Upper lobe of right lung (tissue), 1 donor: ENCODE results near the gene HINFP. TPM values are rescaled to one million over a fixed set of nuclear protein-coding genes. Genes with fewer than 3 reads are reported as not detected.

Experiments
- ATAC-seq: fragments of 200-7000 bp; cut with Tn5 transposase; one replicate; pipeline ENCODE4 v1.9.1; 2020; ENCODE audit warnings: mild to moderate bottlenecking, moderate library complexity
- DNase-seq: peaks from one replicate; pipeline ENCODE4 v3.0.0-alpha.2; 2020
- H3K27ac ChIP-seq: fragments of 200-600 bp; one replicate; pipeline ENCODE4 v1.8.0; 2022
- H3K27me3 ChIP-seq: fragments of 200-600 bp; one replicate; pipeline ENCODE4 v1.8.0; 2022; ENCODE audit warnings: mild to moderate bottlenecking
- H3K36me3 ChIP-seq: fragments of 200-600 bp; one replicate; pipeline ENCODE4 v1.8.0; 2022
- H3K4me1 ChIP-seq: fragments of 200-600 bp; one replicate; pipeline ENCODE4 v1.8.0; 2022
- H3K4me3 ChIP-seq: fragments of 200-600 bp; one replicate; pipeline ENCODE4 v1.8.0; 2022; ENCODE audit warnings: mild to moderate bottlenecking
- H3K9me3 ChIP-seq: fragments of 200-600 bp; one replicate; pipeline ENCODE4 v1.8.0; 2022
- intact Hi-C: fragments of 100-400 bp; cut with DNase I; formaldehyde crosslinking; loops from one replicate; pipeline ENCODE4 v1.11.0; 2022
- total RNA-seq: library from RNA; stranded (reverse); fragmentation: NEBNext Ultra II Directional; extraction: Animal tissue kit (Norgen Biotek cat#: 25700); gene quantifications from one replicate; pipeline ENCODE4 v1.2.1, GENCODE V29; 2021
- TF ChIP-seq, protein P1 (sequence below): fragments of 200-600 bp; IDR thresholded peaks from one replicate; pipeline ENCODE4 v1.8.0; 2022; ENCODE audit warnings: antibody characterized with exemption
- donor health status: DM: no; HTN: yes; CAD: no; lungs with severe emphysema.

Gene HINFP
- total RNA-seq, 1 donor from 2014 or later: 25.2 TPM

DNA sequence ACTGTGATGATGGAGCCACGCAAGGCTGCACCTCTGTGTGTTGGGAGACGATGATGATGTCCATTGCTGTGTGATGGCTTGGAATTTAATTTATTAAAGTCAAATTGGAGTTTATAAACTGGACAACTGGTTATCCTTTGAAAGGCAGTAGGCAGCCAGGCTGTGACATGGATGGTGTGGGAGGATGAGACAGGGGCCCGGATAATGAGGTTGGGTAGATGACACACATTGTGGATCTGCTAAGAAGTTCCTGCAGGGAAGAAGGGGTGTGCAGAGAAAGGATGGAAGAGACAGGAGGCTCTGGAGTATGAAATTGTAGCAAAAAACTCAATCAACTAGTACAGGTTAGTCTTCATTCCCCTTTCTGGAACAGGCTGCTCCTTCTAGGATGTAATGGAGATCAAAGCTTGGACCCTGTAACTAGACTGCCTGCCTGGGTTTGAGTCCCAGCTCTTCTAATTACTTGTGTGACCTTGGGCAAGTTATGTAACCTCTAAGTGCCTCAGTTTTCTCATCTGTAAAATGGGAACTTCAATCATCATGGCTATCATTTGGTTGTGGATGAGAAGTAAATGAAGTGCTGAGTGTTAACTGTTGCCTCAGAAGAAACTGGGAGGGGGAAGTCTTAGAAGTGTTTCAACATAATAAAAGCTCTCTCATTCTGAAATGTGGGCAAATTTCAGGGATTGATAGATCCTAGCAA is 4.2 kb upstream of the HINFP start:
- no peak overlapping the region for H3K27ac ChIP-seq
- ATAC-seq: no peak
- no peak overlapping the region for H3K4me3 ChIP-seq
- DNase-seq: no peak
- peaks cover 36% of the 10 kb centered on the region for H3K36me3 ChIP-seq
- no peaks in the 10 kb centered on the region for H3K9me3 ChIP-seq
- TF ChIP-seq, protein P1, sequence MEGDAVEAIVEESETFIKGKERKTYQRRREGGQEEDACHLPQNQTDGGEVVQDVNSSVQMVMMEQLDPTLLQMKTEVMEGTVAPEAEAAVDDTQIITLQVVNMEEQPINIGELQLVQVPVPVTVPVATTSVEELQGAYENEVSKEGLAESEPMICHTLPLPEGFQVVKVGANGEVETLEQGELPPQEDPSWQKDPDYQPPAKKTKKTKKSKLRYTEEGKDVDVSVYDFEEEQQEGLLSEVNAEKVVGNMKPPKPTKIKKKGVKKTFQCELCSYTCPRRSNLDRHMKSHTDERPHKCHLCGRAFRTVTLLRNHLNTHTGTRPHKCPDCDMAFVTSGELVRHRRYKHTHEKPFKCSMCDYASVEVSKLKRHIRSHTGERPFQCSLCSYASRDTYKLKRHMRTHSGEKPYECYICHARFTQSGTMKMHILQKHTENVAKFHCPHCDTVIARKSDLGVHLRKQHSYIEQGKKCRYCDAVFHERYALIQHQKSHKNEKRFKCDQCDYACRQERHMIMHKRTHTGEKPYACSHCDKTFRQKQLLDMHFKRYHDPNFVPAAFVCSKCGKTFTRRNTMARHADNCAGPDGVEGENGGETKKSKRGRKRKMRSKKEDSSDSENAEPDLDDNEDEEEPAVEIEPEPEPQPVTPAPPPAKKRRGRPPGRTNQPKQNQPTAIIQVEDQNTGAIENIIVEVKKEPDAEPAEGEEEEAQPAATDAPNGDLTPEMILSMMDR: no peak
- intact Hi-C loops: no loop called here
- peaks cover 6% of the 10 kb centered on the region for H3K4me1 ChIP-seq
- H3K27me3 ChIP-seq: no peaks in the 10 kb centered on the region

DNA sequence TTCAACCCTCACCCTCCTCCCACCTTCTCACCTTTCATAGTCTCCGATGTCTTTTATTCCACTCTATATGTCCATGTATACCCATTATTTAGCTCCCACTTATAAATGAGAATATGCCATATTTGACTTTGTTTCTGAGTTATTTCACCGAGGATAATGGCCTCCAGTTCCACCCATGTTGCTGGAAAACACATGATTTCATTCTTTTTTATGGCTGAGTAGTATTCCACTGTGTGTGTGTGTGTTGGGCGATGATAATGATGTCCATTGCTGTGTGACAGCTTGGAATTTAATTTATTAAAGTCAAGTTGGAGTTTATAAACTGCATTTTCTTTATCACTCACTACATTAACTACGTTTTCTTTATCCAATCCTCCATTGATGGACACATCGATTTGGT is 3.2 kb upstream of the HINFP start:
- intact Hi-C loops: no loop called here
- peaks cover 12% of the 10 kb centered on the region for H3K4me1 ChIP-seq
- TF ChIP-seq, protein P1: no peak

DNA sequence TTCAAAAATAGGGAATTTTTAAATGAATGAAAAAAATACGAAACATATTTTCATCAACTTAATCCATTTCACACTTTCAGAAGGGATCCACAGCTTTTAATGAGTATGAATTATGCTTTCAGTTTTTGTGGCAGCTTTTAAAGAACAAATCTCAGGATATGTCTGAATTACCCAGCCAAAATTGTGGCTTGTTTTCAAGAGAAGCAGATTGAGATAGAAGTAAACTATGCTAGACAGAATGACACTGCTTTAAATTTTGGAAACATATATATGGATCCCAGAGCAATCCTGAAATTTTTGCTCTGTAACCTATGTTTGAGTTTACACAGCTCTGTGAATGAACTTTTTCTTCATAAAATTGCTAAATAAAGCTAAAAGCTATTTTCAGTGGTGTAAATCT is 2.4 kb upstream of the HINFP start:
- H3K36me3 ChIP-seq: peaks cover 31% of the 10 kb centered on the region
- no peak for ATAC-seq
- TF ChIP-seq, protein P1: no peak
- no peaks in the 10 kb centered on the region for H3K9me3 ChIP-seq
- H3K27me3 ChIP-seq: no peaks in the 10 kb centered on the region
- no peak overlapping the region for H3K4me3 ChIP-seq
- intact Hi-C loops: no loop called here
- DNase-seq: no peak
- peaks cover 12% of the 10 kb centered on the region for H3K4me1 ChIP-seq
- no peak overlapping the region for H3K27ac ChIP-seq

More for the DNA sequence above, 3.2 kb upstream of the HINFP start:
- Histone ChIP-seq H3K36me3 (peaks cover 29% of the 10 kb centered on the region), H3K9me3 (no peaks in the 10 kb centered on the region), H3K4me3 (no peak overlapping the region), H3K27me3 (no peaks in the 10 kb centered on the region), H3K27ac (no peak overlapping the region)
- ATAC-seq (no peak), DNase-seq (no peak)

DNA sequence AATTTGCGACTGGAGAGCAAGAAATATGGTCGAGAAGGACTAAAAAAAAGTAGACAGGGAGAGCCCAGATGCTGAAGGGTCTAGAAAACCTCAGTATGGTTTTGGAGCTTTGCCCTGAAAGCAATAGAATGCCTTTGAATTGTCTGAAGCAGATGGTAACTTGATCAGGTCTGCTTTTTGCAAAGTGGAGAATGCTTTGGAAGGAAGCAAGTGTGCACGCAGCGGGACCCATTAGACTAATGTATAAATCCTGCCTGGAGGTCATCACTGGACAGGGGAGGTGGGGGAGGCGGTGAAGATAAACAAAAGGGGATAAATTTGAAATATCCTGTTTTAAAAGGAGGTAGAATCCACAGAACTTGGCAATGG is 757 bp upstream of the HINFP start:
- H3K27me3 ChIP-seq: no peaks in the 10 kb centered on the region
- peaks cover 12% of the 10 kb centered on the region for H3K4me1 ChIP-seq
- H3K36me3 ChIP-seq: peaks cover 29% of the 10 kb centered on the region
- intact Hi-C loops: loop anchor here (2.0 kb wide), 1 partner anchor 14 kb away; the partner anchor contains the start of gene C2CD2L
- H3K4me3 ChIP-seq: peak overlapping the region; percentile 71
- H3K9me3 ChIP-seq: no peaks in the 10 kb centered on the region
- ATAC-seq (no peak), DNase-seq (no peak)
- H3K27ac ChIP-seq: peak overlapping the region; percentile 85
- TF ChIP-seq, protein P1: no peak

DNA sequence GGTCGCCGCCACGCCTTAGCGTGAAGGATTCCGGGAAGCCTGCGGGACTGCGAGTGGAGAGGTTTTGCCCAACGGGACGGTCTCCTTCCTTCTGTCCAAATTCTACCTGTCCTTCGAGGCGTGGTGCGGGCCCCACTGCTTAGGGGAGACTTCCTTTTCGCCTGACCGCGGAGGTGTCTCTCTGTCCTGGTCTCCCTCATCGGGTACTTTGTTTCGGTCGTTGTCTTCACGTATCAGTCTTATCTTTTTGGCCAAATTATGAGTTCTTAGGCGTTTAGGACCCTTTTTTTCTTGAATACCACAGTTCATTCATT is 388 bp downstream of the HINFP start:
- TF ChIP-seq, protein P1: no peak
- no peak for ATAC-seq
- H3K4me1 ChIP-seq: peaks cover 14% of the 10 kb centered on the region

More for the DNA sequence above, 388 bp downstream of the HINFP start:
- Histone ChIP-seq H3K36me3 (peaks cover 18% of the 10 kb centered on the region), H3K4me3 (peak overlapping the region; percentile 71), H3K27ac (peak overlapping the region; percentile 70), H3K27me3 (no peaks in the 10 kb centered on the region), H3K9me3 (no peaks in the 10 kb centered on the region)
- DNase-seq: no peak
- intact Hi-C loops: loop anchor here (2.0 kb wide), 1 partner anchor 15 kb away; the partner anchor contains the start of gene C2CD2L
